Astrocyte (in vitro differentiated cells and primary cell): ENCODE data around the gene CA12. TPM values are rescaled to one million over a fixed set of nuclear protein-coding genes. Genes with fewer than 3 reads are reported as not detected.
"Not testable (repeated sequence)": the region's sequence is repeated elsewhere in the genome, so short reads cannot be mapped to it uniquely, and the experiment has no call there.

Experiments
- DNase-seq: peaks from one replicate; pipeline ENCODE4 v3.0.0-alpha.2; 2010; ENCODE audit warnings: low read depth
- FAIRE-seq: peaks from 2 replicates; lab custom pipeline; 2011; peaks lifted over from hg19 to GRCh38; lab: Jason Lieb, UNC
- H2AFZ ChIP-seq: 2 replicates; pipeline ENCODE4 v1.6.0; 2012; ENCODE audit warnings: low read depth, low read length, inconsistent platforms
- H3K27ac ChIP-seq: 2 replicates; pipeline ENCODE4 v1.5.1; 2011; ENCODE audit warnings: low read depth, low read length, inconsistent platforms
- H3K27me3 ChIP-seq: 2 replicates; pipeline ENCODE4 v1.6.0; 2011; ENCODE audit warnings: low read length, inconsistent platforms; ENCODE audit not compliant: insufficient read depth
- H3K36me3 ChIP-seq: 2 replicates; pipeline ENCODE4 v1.5.1; 2011; ENCODE audit warnings: low read length, inconsistent platforms; ENCODE audit not compliant: insufficient read depth
- H3K4me1 ChIP-seq: 2 replicates; pipeline ENCODE4 v1.5.1; 2011; ENCODE audit warnings: low read length, inconsistent platforms; ENCODE audit not compliant: insufficient read depth
- H3K4me2 ChIP-seq: 2 replicates; pipeline ENCODE4 v1.6.0; 2012; ENCODE audit warnings: low read length, inconsistent platforms
- H3K4me3 ChIP-seq: 2 replicates; pipeline ENCODE4 v1.5.1; 2011; ENCODE audit warnings: low read depth, mild to moderate bottlenecking, low read length, inconsistent platforms; ENCODE audit not compliant: insufficient read depth
- H3K79me2 ChIP-seq: 2 replicates; pipeline ENCODE4 v1.6.0; 2012; ENCODE audit warnings: mild to moderate bottlenecking, low read length, inconsistent platforms; ENCODE audit not compliant: insufficient read depth
- H3K9ac ChIP-seq: 2 replicates; pipeline ENCODE4 v1.6.0; 2012; ENCODE audit warnings: mild to moderate bottlenecking, low read length, inconsistent platforms
- H3K9me3 ChIP-seq: 2 replicates; pipeline ENCODE4 v1.5.1; 2012; ENCODE audit warnings: low read depth, mild to moderate bottlenecking, low read length, inconsistent platforms; ENCODE audit not compliant: insufficient read depth
- H4K20me1 ChIP-seq: 2 replicates; pipeline ENCODE4 v1.6.0; 2012; ENCODE audit warnings: low read length, inconsistent platforms; ENCODE audit not compliant: insufficient read depth
- H3K27ac Mint-ChIP-seq: one replicate; pipeline ENCODE4 v1.8.0; 2021; ENCODE audit warnings: mild to moderate bottlenecking, mixed read lengths; ENCODE audit not compliant: unreplicated experiment
- H3K27me3 Mint-ChIP-seq: one replicate; pipeline ENCODE4 v1.8.0; 2021; ENCODE audit warnings: low read depth, mixed read lengths; ENCODE audit not compliant: unreplicated experiment
- H3K36me3 Mint-ChIP-seq: one replicate; pipeline ENCODE4 v1.8.0; 2021; ENCODE audit warnings: low read depth, mixed read lengths; ENCODE audit not compliant: unreplicated experiment
- H3K4me1 Mint-ChIP-seq: one replicate; pipeline ENCODE4 v1.8.0; 2021; ENCODE audit warnings: low read depth, mixed read lengths; ENCODE audit not compliant: unreplicated experiment
- H3K4me3 Mint-ChIP-seq: one replicate; pipeline ENCODE4 v1.8.0; 2021; ENCODE audit warnings: mild to moderate bottlenecking, moderate library complexity, mixed read lengths; ENCODE audit not compliant: unreplicated experiment
- H3K9me3 Mint-ChIP-seq: one replicate; pipeline ENCODE4 v1.8.0; 2021; ENCODE audit warnings: mild to moderate bottlenecking, mixed read lengths; ENCODE audit not compliant: unreplicated experiment
- EZH2 ChIP-seq: IDR thresholded peaks from 2 replicates; pipeline ENCODE4 v1.6.1; 2012; ENCODE audit warnings: mild to moderate bottlenecking, low read length, inconsistent platforms; ENCODE audit not compliant: insufficient read depth
- total RNA-seq: library from RNA; stranded (reverse); gene quantifications from 2 replicates; pipeline ENCODE4 v1.2.1, GENCODE V29; 2021
- TF ChIP-seq, protein P1 (sequence below): IDR thresholded peaks from 2 replicates; pipeline ENCODE4 v1.5.1; 2011; ENCODE audit warnings: low read depth, mild to moderate bottlenecking, inconsistent platforms, low read length, moderate library complexity; ENCODE audit not compliant: insufficient read depth

The CA12 gene
- total RNA-seq, 1 donor from 2014 or later: 0.54 TPM

DNA sequence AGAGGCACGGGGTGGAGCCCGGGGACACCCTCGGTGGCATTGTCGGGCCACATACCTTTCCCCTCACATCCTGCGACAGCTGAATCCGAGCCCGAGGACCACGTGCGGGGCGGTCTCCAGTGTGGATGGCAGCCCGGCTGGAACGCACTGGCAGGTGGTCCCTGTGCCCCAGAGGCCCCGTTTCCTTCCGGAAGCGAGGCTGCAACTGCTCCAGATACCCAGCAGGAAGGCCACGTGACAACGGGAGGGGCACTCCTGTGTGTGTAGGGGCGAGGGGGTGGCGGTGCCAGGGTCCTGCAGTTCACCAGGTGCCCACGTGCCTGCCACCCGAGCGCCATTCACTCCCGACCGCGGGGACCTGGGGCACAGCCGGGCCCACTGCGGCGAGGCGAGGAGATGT is 60.2 kb downstream of the CA12 start:
- Mint-ChIP-seq H3K4me3 (no peak overlapping the region), H3K27me3 (peaks cover 12% of the 10 kb centered on the region), H3K36me3 (no peaks in the 10 kb centered on the region), H3K4me1 (no peaks in the 10 kb centered on the region), H3K9me3 (no peaks in the 10 kb centered on the region), H3K27ac (no peak overlapping the region)
- Histone ChIP-seq H2AFZ (no peak overlapping the region), H3K9me3 (no peaks in the 10 kb centered on the region), H4K20me1 (no peaks in the 10 kb centered on the region), H3K79me2 (no peaks in the 10 kb centered on the region), H3K4me3 (no peak overlapping the region), H3K27ac (no peak overlapping the region), H3K4me1 (peaks cover 5% of the 10 kb centered on the region), H3K27me3 (no peaks in the 10 kb centered on the region), H3K4me2 (no peak overlapping the region), H3K9ac (no peak overlapping the region), H3K36me3 (peaks cover 5% of the 10 kb centered on the region)
- DNase-seq: no peak
- no peak for FAIRE-seq
- TF ChIP-seq, protein P1, sequence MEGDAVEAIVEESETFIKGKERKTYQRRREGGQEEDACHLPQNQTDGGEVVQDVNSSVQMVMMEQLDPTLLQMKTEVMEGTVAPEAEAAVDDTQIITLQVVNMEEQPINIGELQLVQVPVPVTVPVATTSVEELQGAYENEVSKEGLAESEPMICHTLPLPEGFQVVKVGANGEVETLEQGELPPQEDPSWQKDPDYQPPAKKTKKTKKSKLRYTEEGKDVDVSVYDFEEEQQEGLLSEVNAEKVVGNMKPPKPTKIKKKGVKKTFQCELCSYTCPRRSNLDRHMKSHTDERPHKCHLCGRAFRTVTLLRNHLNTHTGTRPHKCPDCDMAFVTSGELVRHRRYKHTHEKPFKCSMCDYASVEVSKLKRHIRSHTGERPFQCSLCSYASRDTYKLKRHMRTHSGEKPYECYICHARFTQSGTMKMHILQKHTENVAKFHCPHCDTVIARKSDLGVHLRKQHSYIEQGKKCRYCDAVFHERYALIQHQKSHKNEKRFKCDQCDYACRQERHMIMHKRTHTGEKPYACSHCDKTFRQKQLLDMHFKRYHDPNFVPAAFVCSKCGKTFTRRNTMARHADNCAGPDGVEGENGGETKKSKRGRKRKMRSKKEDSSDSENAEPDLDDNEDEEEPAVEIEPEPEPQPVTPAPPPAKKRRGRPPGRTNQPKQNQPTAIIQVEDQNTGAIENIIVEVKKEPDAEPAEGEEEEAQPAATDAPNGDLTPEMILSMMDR: no peak
- TF ChIP-seq EZH2: no peak

DNA sequence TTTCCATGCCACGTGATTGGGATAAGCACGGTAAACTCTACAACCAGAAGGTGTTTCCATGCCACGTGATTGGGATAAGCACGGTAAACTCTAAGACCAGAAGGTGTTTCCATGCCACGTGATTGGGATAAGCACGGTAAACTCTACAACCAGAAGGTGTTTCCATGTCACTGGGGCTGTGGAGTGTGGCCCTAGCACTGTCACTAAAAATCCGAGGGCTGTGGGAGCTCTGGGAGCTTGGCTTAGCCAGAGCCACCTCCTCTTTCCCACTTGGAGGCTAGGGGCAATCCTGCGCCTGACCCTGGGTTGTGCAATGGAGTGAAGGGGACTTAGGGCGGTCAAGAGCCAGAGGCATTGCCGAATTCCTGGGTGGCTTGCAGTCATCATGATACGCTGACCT is 60.7 kb downstream of the CA12 start:
- not testable (repeated sequence) for H3K27ac ChIP-seq, H3K9me3 Mint-ChIP-seq, H3K4me3 ChIP-seq, H3K36me3 ChIP-seq, FAIRE-seq, H3K4me2 ChIP-seq, H3K4me1 ChIP-seq, H3K79me2 ChIP-seq, DNase-seq, H3K36me3 Mint-ChIP-seq, H3K4me1 Mint-ChIP-seq, H3K9ac ChIP-seq, H3K4me3 Mint-ChIP-seq, H3K27ac Mint-ChIP-seq, H3K27me3 Mint-ChIP-seq, H3K9me3 ChIP-seq, H2AFZ ChIP-seq, H3K27me3 ChIP-seq, H4K20me1 ChIP-seq

- H3K4me3 ChIP-seq, H4K20me1 ChIP-seq, H3K4me3 Mint-ChIP-seq, H3K27ac ChIP-seq, H3K4me2 ChIP-seq, H3K9me3 Mint-ChIP-seq, H3K27me3 ChIP-seq, H3K9me3 ChIP-seq, H3K27ac Mint-ChIP-seq, FAIRE-seq, H3K4me1 Mint-ChIP-seq, H3K36me3 ChIP-seq, H3K9ac ChIP-seq, H3K27me3 Mint-ChIP-seq, H3K4me1 ChIP-seq, H3K36me3 Mint-ChIP-seq, H2AFZ ChIP-seq, DNase-seq, H3K79me2 ChIP-seq: not testable (repeated sequence)
Observed at GRCh38 chr15:63320446-63320845, 61.2 kb downstream of the CA12 start.

- no peaks in the 10 kb centered on the region for H3K27me3 Mint-ChIP-seq
- Histone ChIP-seq H3K36me3 (no peaks in the 10 kb centered on the region), H3K27me3 (no peaks in the 10 kb centered on the region), H4K20me1 (no peaks in the 10 kb centered on the region), H3K4me3 (no peak overlapping the region), H3K4me2 (no peak overlapping the region), H3K27ac (no peak overlapping the region), H3K4me1 (peaks cover 5% of the 10 kb centered on the region), H3K79me2 (no peaks in the 10 kb centered on the region), H3K9ac (no peak overlapping the region), H3K9me3 (no peaks in the 10 kb centered on the region), H2AFZ (no peak overlapping the region)
- H3K4me1 Mint-ChIP-seq: peaks cover under 1% of the 10 kb centered on the region
- no peak for FAIRE-seq
- no peak for DNase-seq
- no peaks in the 10 kb centered on the region for H3K36me3 Mint-ChIP-seq
- no peak overlapping the region for H3K4me3 Mint-ChIP-seq
- no peak for TF ChIP-seq EZH2
- TF ChIP-seq, protein P1: no peak
- H3K27ac Mint-ChIP-seq: no peak overlapping the region
- no peaks in the 10 kb centered on the region for H3K9me3 Mint-ChIP-seq
Observed at GRCh38 chr15:63319065-63319464, 62.6 kb downstream of the CA12 start.
